SH-SY5Y (cell line): Measurements from ENCODE around the gene CROCC2.

Experiments used
- GATA2 ChIP-seq: IDR thresholded peaks from 2 replicates; pipeline ENCODE4 v1.6.1; 2011; ENCODE audit warnings: mild to moderate bottlenecking, low read depth, low read length
- GATA3 ChIP-seq: IDR thresholded peaks from 2 replicates; pipeline ENCODE4 v1.6.1; 2011; ENCODE audit warnings: low read depth, mild to moderate bottlenecking, low read length, moderate library complexity

DNA sequence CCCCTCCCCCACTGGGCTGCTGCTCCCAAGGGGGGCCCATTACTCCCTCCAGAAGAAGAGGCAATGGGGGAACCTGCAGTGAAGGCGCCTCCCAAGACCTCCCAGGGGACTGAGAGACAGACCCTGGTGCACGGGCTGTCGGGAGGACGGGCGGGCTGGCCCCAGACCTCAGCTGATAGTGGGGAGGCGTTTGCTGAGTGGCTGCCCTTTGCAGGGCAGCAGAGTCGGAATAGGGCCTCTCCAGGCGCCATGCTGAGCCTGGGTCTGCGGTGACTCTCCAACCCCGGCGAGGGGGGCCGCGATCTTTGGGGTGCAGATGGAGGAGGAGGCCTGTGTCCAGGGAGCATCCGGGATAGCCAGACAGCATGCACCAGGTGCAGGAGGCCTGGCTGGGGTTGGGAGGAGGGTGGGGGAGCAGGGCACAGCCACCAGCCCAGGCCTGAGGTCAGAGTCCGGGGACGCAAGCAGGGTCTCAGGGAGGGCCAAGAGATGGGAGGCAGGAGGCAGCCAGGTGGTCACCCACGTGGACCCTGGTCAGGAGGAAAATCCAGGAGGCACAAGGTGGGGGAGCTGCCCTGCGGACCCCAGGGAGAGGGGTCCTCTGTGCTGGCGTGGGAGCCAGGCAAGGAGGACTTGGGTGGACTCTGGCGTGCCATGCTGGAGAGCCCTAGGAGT lies 11.0 kb downstream of the CROCC2 start:
- TF ChIP-seq GATA2 (no peak), GATA3 (no peak)
